ENCODE results near the gene AJAP1.

The AJAP1 gene

GRCh38 chr1:4633346-4633745 lies 21.1 kb upstream of the AJAP1 start:
- no peak for DNase-seq

- DNase-seq, result no peak
Measured at GRCh38 chr1:4634156-4634792, 20.1 kb upstream of the AJAP1 start.

GRCh38 chr1:4634793-4635406 lies 19.5 kb upstream of the AJAP1 start:
- no peak for DNase-seq

GRCh38 chr1:4636186-4636585 lies 18.2 kb upstream of the AJAP1 start:
- no peak for DNase-seq

- DNase-seq, result no peak
Measured at GRCh38 chr1:4636644-4637380, 17.6 kb upstream of the AJAP1 start.

- DNase-seq, result no peak
Measured at GRCh38 chr1:4637616-4638344, 16.6 kb upstream of the AJAP1 start.

- DNase-seq, result no peak
Measured at GRCh38 chr1:4638345-4638729, 16.1 kb upstream of the AJAP1 start.

- no peak for DNase-seq
Measured at GRCh38 chr1:4640931-4641330, 13.5 kb upstream of the AJAP1 start.

GRCh38 chr1:4647391-4647790 lies 7.0 kb upstream of the AJAP1 start:
- DNase-seq, result no peak

- no peak for DNase-seq
Measured at GRCh38 chr1:4648657-4649056, 5.8 kb upstream of the AJAP1 start.

GRCh38 chr1:4650481-4650880 lies 3.9 kb upstream of the AJAP1 start:
- DNase-seq, result no peak

GRCh38 chr1:4650981-4651380 lies 3.4 kb upstream of the AJAP1 start:
- DNase-seq, result no peak

GRCh38 chr1:4652631-4653327 lies 1.6 kb upstream of the AJAP1 start:
- DNase-seq, result no peak

- DNase-seq, result no peak
Measured at GRCh38 chr1:4653328-4653660, 1.1 kb upstream of the AJAP1 start.

- DNase-seq, result no peak
Measured at GRCh38 chr1:4654764-4655673, 610 bp downstream of the AJAP1 start.

- DNase-seq, result no peak
Measured at GRCh38 chr1:4655674-4656532, 1.5 kb downstream of the AJAP1 start.

GRCh38 chr1:4656533-4657140 lies 2.2 kb downstream of the AJAP1 start:
- no peak for DNase-seq

- no peak for DNase-seq
Measured at GRCh38 chr1:4657244-4657789, 2.9 kb downstream of the AJAP1 start.

GRCh38 chr1:4657960-4658541 lies 3.6 kb downstream of the AJAP1 start:
- DNase-seq, result no peak
